Measurements from ENCODE around the gene TNS3.

DNA sequence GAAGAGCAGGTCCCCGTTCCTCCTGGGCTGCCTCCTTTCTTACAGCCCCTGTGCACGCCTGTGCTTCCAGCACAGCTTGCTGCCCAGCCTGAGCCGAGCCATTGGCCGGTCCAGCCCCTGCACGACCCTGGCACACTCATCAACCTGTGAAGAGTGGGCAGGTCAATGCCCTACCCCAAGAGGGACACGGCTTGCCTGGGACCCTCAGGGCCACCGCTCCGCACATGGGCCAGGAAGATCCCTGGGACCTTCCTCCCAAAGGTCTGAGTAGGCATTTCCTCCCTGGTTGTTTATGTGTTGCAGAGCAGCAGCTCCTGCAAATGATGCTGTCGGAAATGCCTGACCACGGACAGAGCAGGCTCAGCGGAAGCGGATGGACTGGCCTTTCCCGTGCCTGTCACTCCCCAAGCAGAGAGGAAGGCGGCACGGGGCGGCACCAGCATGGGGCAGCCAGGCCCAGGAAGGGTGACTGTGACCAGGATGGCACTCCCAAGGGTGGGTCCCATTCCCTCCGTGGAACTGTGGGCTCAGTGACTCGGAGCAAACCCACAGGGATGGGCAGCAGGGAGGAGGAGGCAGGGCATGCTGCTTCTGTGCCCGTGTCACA, 252.5 kb downstream of the TNS3 start:
- TF ChIP-seq, protein P1, sequence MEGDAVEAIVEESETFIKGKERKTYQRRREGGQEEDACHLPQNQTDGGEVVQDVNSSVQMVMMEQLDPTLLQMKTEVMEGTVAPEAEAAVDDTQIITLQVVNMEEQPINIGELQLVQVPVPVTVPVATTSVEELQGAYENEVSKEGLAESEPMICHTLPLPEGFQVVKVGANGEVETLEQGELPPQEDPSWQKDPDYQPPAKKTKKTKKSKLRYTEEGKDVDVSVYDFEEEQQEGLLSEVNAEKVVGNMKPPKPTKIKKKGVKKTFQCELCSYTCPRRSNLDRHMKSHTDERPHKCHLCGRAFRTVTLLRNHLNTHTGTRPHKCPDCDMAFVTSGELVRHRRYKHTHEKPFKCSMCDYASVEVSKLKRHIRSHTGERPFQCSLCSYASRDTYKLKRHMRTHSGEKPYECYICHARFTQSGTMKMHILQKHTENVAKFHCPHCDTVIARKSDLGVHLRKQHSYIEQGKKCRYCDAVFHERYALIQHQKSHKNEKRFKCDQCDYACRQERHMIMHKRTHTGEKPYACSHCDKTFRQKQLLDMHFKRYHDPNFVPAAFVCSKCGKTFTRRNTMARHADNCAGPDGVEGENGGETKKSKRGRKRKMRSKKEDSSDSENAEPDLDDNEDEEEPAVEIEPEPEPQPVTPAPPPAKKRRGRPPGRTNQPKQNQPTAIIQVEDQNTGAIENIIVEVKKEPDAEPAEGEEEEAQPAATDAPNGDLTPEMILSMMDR (IDR thresholded peaks at IDR 0.05; ENCODE audit: extremely low read depth in 1 of 2, insufficient read depth in 1 of 2, low read depth in 1 of 2, low read length in 2 of 2), result no peak
- TF ChIP-seq POLR2AphosphoS5 (IDR thresholded peaks at IDR 0.05; ENCODE audit: insufficient read depth, low read depth, low read length) (no peak), MYC (IDR thresholded peaks at IDR 0.05; ENCODE audit: low read depth, low read length) (no peak), POLR2A (IDR thresholded peaks at IDR 0.05; ENCODE audit: low read depth, low read length) (no peak), GATA2 (IDR thresholded peaks at IDR 0.05; ENCODE audit: insufficient read depth, insufficient read length, low read depth, low read length) (no peak), JUN (IDR thresholded peaks at IDR 0.05; ENCODE audit: borderline replicate concordance, insufficient read depth, insufficient read length, low read depth) (no peak), EZH2 (IDR thresholded peaks at IDR 0.05; ENCODE audit: borderline replicate concordance, low read depth, low read length, severe bottlenecking) (no peak), FOS (IDR thresholded peaks at IDR 0.05; ENCODE audit: borderline replicate concordance, insufficient read depth, low read length) (no peak)
- TF ChIP-seq, protein P2, sequence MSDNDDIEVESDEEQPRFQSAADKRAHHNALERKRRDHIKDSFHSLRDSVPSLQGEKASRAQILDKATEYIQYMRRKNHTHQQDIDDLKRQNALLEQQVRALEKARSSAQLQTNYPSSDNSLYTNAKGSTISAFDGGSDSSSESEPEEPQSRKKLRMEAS (IDR thresholded peaks at IDR 0.05; ENCODE audit: insufficient read depth, insufficient read length), result no peak

All from endothelial cell of umbilical vein (primary cell).